Caki2 (cell line): ENCODE measurements around the gene ANXA3. TPM values are rescaled to one million over a fixed set of nuclear protein-coding genes. Genes with fewer than 3 reads are reported as not detected.
A peak's percentile ranks its signal among the peaks of the same experiment; 100 is the strongest.
"Not testable (repeated sequence)": the region's sequence is repeated elsewhere in the genome, so short reads cannot be mapped to it uniquely, and the experiment has no call there.

ENCODE experiments used
- DNase-seq: peaks from one replicate; pipeline ENCODE4 v3.0.0-alpha.2; 2015; ENCODE audit warnings: low read depth
- in situ Hi-C: cut with HindIII; loops from 2 replicates; pipeline ENCODE4 v1.10.0; 2016; ENCODE audit warnings: low sequenced_read_pairs, low pct_unique_long_range_greater_than_20kb, mixed read lengths
- total RNA-seq: library from RNA; depleted of rRNA; stranded (reverse); fragments of >200 nt; shearing (Covaris generic); gene quantifications from 2 replicates; pipeline ENCODE4 v1.2.3, GENCODE V29; 2014; ENCODE audit warnings: low replicate concordance; rRNA removed

The ANXA3 gene, protein sequence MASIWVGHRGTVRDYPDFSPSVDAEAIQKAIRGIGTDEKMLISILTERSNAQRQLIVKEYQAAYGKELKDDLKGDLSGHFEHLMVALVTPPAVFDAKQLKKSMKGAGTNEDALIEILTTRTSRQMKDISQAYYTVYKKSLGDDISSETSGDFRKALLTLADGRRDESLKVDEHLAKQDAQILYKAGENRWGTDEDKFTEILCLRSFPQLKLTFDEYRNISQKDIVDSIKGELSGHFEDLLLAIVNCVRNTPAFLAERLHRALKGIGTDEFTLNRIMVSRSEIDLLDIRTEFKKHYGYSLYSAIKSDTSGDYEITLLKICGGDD
- 57.7 and 64.7 TPM in 2 replicates for total RNA-seq

DNA sequence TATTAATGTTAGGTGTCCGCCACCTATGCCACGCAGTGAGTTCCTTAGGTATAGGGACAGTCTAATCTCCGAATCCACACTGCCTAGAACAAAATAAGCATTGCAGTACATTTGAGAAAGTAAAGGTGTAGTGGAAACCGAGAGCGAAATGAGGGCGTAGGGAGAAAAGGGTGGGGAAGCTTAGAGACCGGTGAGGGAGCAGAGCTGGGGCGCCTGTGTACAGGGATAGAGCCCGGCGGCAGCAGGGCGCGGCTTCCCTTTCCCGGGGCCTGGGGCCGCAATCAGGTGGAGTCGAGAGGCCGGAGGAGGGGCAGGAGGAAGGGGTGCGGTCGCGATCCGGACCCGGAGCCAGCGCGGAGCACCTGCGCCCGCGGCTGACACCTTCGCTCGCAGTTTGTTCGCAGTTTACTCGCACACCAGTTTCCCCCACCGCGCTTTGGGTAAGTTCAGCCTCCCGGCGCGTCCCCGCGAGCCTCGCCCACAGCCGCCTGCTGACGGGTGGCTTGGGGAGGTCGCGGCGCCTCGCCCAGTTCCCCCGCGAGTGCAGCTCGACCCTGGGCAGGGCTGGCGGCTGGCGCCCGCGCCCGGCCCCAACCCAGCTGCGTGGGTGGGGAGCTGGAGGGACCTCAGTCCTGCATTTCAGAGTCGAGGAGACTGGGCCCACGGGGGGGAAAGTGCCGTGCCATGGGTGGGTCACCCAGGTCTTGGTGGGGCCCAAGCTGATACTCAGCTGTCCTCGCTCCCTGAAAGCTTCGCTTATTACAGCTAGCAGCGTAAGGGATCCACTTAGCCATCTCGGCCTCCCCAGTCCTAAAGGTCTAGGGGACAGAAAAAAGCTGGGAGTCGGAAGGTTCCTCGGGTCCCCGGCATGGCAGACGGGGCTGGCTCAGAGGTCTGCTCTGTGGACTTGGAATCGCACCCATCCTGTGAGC is at the start of gene ANXA3:
Gene ANXA3 (plus strand): TSS at position 351 of the 932 bp plus-strand sequence. CDS start 2,704 bp downstream, outside the sequence.
- in situ Hi-C loops, result no loop called here
- DNase-seq, result peak; percentile 41

DNA sequence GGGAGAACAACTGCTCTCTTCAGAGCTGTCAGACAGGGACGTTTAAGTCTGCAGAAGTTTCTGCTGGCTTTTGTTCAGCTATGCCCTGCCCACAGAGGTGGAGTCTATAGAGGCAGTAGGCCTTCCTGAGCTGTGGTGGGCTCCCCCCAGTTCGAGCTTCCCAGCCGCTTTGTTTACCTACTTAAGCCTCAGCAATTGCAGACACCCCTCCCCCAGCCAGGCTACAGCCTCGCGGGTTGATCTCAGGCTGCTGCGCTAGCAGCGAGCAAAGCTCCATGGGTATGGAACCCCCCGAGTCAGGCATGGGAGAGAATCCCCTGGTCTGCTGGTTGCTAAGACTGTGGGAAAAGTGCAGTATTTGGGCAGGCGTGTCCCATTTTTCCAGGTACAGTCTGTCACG is 45.3 kb upstream of the ANXA3 start:
- DNase-seq, in situ Hi-C loops: not testable (repeated sequence)

DNA sequence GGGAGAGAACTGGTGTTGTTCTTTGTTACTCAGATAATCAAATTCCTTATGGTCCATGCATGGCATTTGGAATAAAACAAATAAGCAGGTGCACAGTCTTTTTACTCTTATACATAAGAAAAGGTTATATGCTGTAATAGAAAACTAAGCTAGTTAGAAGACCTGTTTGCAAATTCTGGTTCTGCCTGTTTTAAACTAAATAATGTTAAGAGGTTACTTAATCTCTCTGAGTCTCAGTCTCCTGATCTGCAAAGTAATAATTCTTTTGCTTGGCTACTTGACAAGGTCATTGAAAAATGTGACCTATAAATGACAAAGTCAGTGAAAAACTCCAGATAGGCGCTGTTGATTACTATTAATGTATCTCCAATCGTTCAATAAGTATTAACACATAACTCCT is 42.5 kb upstream of the ANXA3 start:
- no peak for DNase-seq
- in situ Hi-C loops, result no loop called here

DNA sequence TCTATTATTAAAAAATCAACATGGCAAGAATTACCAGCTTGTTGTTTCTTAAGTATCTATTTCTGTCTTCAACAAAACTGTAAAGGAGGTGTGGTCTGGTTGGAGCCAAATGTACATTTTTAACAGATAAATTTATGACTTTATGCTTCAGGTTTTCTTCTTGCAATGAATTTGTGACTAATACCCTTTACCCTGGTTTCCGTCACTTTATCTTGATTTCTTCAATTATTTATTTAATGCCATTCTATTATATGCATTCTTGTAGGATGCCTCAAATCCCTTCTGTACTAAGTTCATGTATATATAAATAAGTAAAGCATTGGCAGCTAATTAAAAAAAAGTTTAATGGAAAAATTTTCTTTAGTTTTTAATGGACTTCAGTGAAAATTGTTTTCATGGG is 41.5 kb upstream of the ANXA3 start:
- DNase-seq, result no peak
- in situ Hi-C loops, result no loop called here

DNA sequence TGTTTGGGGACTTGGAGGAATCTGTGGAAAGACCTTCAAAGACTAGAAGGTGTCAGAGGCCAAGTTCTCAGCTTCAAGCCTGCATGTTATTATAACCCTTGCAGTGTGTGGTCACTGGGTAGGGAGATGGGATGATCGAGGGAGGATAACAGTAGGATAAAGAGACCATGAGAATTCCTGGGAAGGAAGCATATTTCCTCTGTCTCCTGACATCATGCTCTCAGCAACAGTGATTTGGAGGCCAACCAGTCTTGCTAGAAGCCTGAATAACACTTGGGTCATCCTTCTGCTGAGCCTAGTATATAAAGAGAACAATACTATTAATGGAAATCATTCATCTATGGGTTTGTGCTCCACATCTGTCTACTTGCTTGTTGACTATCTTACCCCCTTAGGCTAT is 40.9 kb upstream of the ANXA3 start:
- in situ Hi-C loops, result no loop called here
- no peak for DNase-seq

DNA sequence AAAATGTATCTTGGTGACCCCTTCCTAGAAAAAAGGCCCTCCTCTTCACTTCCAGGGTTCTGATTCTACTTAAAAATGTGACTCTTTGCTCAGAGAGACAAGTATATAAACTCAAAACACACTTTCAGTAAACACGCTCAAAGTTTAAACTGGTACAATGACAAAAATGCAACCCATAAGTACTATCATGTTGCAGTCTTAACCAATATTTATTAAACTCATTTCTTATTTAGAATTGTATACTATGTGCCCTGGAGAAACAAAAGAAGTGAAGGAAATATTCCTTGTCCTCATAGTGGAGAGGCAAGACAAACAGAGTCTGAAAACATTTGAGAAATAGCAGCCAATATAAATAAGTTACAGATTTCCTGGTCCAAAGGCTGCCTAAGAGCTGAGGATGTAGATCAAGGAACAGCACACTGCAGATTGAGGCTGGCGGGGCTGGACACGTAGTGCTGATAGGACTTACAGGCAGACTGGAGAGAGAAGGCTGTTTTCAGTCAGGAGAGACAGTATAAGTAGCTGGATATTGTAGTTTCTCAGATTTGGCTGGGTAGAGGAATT is 39.1 kb upstream of the ANXA3 start:
- in situ Hi-C loops, result no loop called here
- no peak for DNase-seq

DNA sequence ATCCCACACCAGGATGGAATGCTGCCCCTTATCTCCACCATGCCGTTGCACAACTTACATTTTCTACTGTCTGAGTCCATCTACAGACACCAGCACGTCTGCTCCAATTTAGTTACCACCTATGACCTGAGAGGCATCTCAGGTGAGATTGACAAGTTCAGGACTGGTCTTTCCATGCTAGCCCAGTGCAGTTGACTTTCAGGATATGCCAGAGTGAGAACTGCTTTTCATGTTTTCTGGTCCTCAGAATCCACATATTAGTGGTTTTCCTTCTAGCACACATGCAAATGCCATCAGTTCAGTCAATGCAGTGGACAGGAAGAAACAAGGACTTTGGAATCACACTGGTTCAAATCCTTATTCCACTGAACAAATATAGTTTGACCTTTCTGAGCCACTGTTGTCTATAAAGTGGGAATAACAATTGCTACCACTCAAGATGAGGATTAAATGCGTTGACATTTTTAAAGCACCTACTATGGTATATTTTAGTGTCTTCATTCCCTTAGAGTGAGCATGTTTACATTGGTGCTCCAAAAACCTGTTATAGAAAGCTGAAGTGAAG is 38.1 kb upstream of the ANXA3 start:
- in situ Hi-C loops, result no loop called here
- DNase-seq, result no peak

DNA sequence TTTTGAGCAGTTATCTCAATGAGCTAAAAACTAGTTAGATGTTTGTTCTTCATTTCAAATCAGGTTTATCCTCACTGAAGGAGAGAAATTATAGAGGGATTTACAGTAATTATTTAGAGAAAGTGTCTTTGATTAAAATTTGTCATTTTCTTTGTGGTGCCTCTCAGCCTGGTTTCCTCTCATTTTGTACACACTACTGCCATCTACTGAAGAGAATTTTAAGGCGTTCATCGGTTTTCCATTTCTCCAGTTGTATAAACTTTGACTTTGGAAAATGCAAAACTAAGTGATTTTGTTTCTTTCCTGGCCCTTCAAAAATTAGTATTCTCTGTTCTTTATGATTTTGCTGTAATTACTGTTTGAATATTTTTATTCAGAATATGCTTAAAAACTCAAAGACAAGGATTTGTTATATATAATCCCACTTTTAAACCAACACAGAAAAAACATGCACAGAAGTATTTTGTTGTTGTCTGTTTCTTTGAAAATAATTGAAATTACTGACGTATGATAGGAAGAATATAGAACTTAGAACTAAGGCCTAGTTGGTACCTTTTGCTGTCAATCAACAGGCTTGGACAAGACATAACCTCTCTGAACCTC is 34.4 kb upstream of the ANXA3 start:
- DNase-seq, result peak; percentile 28
- in situ Hi-C loops, result no loop called here

DNA sequence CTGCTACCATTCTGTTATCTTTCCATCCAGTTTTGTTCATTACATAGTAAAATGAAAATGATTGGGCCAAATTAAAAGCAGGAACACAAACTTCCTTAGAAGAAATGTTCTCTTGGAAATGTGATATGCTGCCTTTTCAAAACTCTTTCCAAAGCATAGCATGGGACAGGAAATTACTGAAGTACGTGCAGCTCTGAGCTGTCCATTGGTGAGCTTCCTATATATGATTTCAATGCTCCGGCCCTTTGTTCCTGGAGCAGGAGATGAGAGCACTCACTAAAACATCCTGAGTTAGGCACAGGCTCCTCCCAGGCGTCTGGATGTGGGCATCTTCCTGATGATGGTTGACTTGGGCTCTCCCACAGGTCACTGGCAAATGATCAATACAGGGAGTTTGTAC is 33.0 kb upstream of the ANXA3 start:
- DNase-seq, result no peak
- in situ Hi-C loops, result no loop called here

DNA sequence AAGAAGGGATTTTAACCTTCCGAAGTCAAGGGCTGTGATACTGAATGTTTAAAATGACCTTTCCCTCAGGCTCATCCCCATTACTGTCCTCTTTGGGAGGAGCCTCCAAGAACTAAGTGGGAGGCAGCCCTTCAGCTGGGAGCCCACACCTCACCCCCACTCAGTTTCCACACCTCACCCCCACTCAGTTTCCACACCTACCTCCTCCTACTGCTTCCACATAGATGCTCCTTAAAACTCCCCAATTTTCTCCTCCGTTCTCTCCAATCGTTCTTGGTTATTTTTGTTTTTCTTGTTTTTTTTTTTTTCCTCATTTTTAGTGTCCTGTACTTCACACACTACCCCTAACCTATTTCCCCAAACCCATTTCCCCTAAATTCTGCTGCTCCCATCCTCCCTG is 31.6 kb upstream of the ANXA3 start:
- in situ Hi-C loops, result no loop called here
- DNase-seq, result no peak

DNA sequence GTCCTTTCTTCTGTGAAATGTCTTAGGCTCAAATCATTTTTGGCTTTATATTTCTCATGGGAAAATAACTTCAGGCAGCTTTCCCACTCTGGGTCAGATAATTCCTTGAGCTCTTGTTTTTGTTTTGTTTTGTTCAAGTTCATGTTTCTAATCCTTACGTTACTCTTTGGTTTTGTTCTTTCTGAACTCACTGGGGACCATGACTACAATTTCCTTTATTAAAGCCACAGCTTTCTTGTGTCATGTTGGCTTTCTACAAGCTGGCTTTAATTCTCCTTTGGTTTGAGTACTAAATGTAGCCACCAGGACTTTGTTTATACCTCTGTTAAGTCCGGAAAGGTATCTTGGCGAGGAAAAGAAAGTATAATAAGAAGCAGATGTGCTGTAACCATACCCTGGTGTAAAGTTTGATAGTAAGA is 30.8 kb upstream of the ANXA3 start:
- no peak for DNase-seq
- in situ Hi-C loops, result no loop called here

DNA sequence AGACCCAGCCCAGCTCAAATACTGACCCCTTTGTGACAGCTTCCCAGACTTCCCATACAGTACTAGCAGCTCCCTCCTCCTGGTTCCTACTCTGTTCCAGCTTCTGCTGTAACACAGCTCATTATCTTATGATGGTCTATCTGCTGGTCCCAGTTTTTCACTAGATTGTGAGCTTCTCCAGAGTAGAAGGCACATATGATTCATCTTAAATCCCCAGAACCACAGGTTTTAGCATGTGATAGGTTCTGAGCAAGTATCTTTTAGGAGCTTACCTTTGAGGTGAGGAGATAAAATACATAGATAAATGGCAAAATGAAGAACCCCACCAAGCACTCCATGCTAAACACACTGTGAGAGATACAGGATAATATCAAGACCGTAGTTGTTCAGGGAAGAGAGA is 27.6 kb upstream of the ANXA3 start:
- no peak for DNase-seq
- in situ Hi-C loops, result no loop called here

DNA sequence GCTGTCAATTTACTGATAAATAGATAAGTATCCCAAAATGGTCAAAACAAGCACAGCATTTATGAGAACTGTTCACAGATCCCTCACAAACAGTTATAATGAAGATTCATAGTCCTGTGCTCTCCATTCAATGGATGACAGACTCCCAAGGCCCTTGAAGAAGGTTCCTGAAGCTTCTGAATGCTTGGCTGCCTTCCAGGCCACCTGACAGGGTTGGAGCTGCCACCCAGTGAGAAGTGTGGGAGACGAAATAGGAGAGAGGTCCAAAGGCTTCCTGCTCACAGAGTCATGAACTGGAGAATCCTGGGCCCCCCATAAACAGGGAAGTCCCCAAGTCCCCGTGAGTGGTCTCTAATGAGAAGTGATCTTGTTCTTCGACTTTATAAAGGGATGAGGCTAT is 26.0 kb upstream of the ANXA3 start:
- no peak for DNase-seq

DNA sequence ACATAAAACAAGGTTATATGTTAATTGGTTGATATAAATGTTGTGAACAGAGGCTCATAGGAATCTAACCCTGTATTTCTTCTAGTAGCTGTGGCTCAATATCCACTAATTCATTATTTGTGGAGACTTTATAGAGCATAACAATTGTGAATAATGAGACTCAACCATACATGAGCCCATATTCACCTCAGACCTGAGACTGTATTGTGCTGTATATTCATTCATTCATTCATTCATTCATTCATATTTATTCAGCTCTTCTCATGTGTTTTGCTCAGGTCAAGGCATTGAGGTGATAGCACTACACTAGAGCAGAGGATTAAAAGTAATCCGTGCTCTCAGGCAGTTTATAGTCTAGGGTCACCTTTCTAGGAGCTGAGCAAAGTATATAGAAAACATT is 24.5 kb upstream of the ANXA3 start:
- DNase-seq, result no peak
- in situ Hi-C loops, result no loop called here

More for the DNA sequence above, 26.0 kb upstream of the ANXA3 start:
- in situ Hi-C loops, result no loop called here

DNA sequence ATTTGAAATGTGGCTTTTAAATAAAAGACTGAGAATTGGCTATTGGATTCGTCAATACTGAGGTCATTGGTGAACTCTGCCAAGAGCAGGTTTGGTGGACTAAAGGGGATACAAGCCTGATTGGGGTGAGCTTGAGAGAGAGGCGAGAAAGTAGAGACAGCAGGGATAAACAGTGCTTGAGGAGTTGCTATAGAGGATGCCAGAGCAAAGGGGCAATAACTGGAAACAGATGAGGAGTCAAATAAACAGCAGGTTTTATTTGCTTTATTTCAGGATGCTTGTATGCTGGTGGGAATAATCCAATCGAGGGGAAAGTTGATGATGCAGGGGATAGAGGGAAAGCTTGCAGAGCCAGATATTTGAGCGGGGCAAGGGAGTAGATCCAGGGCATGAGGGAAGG is 24.0 kb upstream of the ANXA3 start:
- in situ Hi-C loops, result no loop called here
- DNase-seq, result no peak

DNA sequence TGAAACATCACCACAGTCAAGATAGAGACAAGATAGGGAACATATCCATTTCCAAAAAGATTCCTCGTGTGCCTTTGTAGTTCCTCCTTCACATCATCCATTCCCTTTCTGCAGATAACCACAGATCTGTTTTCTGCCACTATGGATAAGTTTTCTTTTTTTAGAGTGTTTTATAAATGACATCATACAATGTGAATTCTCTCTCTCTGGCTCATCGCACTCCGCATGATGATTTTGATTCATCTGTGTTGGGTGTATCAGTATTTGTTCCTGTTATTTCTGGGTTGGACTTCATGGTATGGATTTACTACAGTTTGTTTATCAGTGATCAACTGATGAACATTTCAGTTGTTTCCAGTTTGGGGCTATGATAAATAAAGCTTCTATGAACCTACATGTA is 23.2 kb upstream of the ANXA3 start:
- in situ Hi-C loops, result no loop called here
- no peak for DNase-seq

DNA sequence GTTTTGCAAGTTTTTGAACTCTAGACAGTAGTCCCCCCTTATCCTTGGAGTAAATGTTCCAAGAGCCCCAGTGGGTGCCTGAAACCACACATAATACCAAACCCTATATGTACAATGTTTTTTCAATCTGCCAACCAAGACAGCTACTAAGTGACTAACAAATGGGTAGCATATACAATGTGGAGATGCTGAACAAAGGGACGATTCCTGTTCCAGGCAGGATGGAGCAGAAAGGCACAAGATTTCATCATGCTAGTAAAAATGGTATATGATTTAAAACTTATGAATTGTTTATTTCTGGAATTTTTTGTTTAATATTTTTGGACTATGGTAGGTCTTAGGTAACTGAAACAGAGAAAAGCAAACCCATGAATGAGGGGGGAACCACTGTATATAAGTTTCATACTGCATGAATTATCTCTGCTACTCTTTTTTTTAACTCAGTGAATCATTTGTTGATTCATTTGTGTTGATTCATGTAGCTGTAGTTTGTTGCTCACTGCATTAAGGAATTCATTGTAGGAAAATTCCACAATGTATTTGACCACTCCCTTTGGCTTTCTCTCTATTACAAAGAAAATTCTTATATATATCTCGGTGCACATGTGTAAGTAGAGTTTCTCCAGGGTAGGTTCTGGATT is 21.9 kb upstream of the ANXA3 start:
- DNase-seq, result no peak
- in situ Hi-C loops, result no loop called here

DNA sequence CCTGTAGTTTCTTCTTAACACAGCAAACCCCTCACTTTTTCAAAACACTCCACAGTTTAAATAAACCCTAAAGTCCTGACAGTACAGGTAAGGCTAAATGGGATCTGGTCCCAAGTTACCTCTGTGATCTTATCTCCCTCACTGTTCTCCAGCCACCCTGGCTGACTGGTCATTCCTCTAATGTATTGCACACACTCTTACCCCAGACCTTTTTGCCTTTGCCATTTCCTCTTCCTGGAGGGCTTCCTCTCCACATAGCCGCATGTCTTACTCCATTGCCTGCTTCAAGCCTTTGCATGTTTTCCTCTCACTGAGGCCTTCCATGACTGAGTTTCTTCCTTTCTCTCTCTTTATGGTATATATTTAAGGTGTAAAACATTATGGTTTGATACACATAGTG is 19.5 kb upstream of the ANXA3 start:
- in situ Hi-C loops, result no loop called here

More for the DNA sequence above, 19.5 kb upstream of the ANXA3 start:
- no peak for DNase-seq
